Trophoblast cell (in vitro differentiated cells and primary cell): ENCODE results near the gene BACH2.

Experiments
- DNase-seq, 2 donors: peaks; one replicate each; pipeline ENCODE4 v3.0.0-alpha.2; 2016
- H2AFZ ChIP-seq: 2 replicates; pipeline ENCODE4 v1.6.1; 2013; ENCODE audit warnings: low read length, moderate library complexity, mild to moderate bottlenecking; ENCODE audit not compliant: insufficient read depth, poor library complexity
- H2AK5ac ChIP-seq: 2 replicates; pipeline ENCODE4 v1.6.1; 2013; ENCODE audit warnings: mild to moderate bottlenecking, low read length
- H2BK120ac ChIP-seq: 2 replicates; pipeline ENCODE4 v1.6.1; 2013; ENCODE audit warnings: low read length, mild to moderate bottlenecking, moderate library complexity; ENCODE audit not compliant: insufficient read depth, poor library complexity
- H2BK12ac ChIP-seq: 2 replicates; pipeline ENCODE4 v1.6.1; 2013; ENCODE audit warnings: mild to moderate bottlenecking, low read length, moderate library complexity
- H2BK5ac ChIP-seq: 2 replicates; pipeline ENCODE4 v1.6.1; 2013; ENCODE audit warnings: low read length, low read depth, moderate library complexity, mild to moderate bottlenecking; ENCODE audit not compliant: poor library complexity
- H3K14ac ChIP-seq: 2 replicates; pipeline ENCODE4 v1.6.1; 2013; ENCODE audit warnings: mild to moderate bottlenecking, low read length
- H3K18ac ChIP-seq: 2 replicates; pipeline ENCODE4 v1.6.1; 2013; ENCODE audit warnings: mild to moderate bottlenecking, low read length
- H3K23ac ChIP-seq: 2 replicates; pipeline ENCODE4 v1.6.1; 2013; ENCODE audit warnings: low read length
- H3K27ac ChIP-seq: 2 replicates; pipeline ENCODE4 v1.5.1; 2013; ENCODE audit warnings: low read depth, mild to moderate bottlenecking, inconsistent platforms, low read length, moderate library complexity
- H3K27me3 ChIP-seq: 2 replicates; pipeline ENCODE4 v1.6.1; 2013; ENCODE audit warnings: inconsistent platforms, mild to moderate bottlenecking, low read length, moderate library complexity; ENCODE audit not compliant: insufficient read depth
- H3K36me3 ChIP-seq, 2 experiments: 1 replicate in 1 of 2; 2 replicates in 1 of 2; pipeline ENCODE4 v1.6.1; 2013; ENCODE audit warnings: low read length in 2 of 2, mild to moderate bottlenecking in 2 of 2, moderate library complexity in 1 of 2; ENCODE audit not compliant: insufficient read depth in 2 of 2, control insufficient read depth in 1 of 2
- H3K4ac ChIP-seq: 2 replicates; pipeline ENCODE4 v1.6.1; 2013; ENCODE audit warnings: low read depth, mild to moderate bottlenecking, low read length, moderate library complexity
- H3K4me1 ChIP-seq, 2 experiments: 1 replicate in 1 of 2; 2 replicates in 1 of 2; pipeline ENCODE4 v1.6.1; 2013; ENCODE audit warnings: low read length in 2 of 2, mild to moderate bottlenecking in 2 of 2, moderate library complexity in 1 of 2; ENCODE audit not compliant: insufficient read depth in 2 of 2, control insufficient read depth in 1 of 2
- H3K4me2 ChIP-seq: 2 replicates; pipeline ENCODE4 v1.6.1; 2013; ENCODE audit warnings: inconsistent platforms, mild to moderate bottlenecking, low read length, moderate library complexity
- H3K4me3 ChIP-seq: 2 replicates; pipeline ENCODE4 v1.5.1; 2013; ENCODE audit warnings: mild to moderate bottlenecking, low read depth, low read length, inconsistent platforms
- H3K79me1 ChIP-seq: one replicate; pipeline ENCODE4 v1.6.1; 2013; ENCODE audit warnings: low read length
- H3K79me2 ChIP-seq: 2 replicates; pipeline ENCODE4 v1.6.1; 2013; ENCODE audit warnings: low read length, mild to moderate bottlenecking; ENCODE audit not compliant: control insufficient read depth, insufficient read depth, poor library complexity
- H3K9ac ChIP-seq: 2 replicates; pipeline ENCODE4 v1.6.1; 2013; ENCODE audit warnings: mild to moderate bottlenecking, low read length
- H3K9me3 ChIP-seq: 2 replicates; pipeline ENCODE4 v1.6.1; 2013; ENCODE audit warnings: low read depth, mild to moderate bottlenecking, control low read depth, inconsistent platforms, low read length; ENCODE audit not compliant: insufficient read depth
- H4K12ac ChIP-seq: 2 replicates; pipeline ENCODE4 v1.6.1; 2013; ENCODE audit warnings: low read depth, mild to moderate bottlenecking, low read length, moderate library complexity
- H4K8ac ChIP-seq: 2 replicates; pipeline ENCODE4 v1.6.1; 2013; ENCODE audit warnings: low read depth, mild to moderate bottlenecking, low read length, moderate library complexity
- H4K91ac ChIP-seq: one replicate; pipeline ENCODE4 v1.6.1; 2013; ENCODE audit warnings: low read depth, mild to moderate bottlenecking, low read length, moderate library complexity
- WGBS: extraction: QIAGEN DNeasy Blood & Tissue Kit; methylation state at CpG from one replicate; pipeline ENCODE4 v1.1.7; 2013; ENCODE audit warnings: missing lambda C conversion rate; ENCODE audit not compliant: insufficient read length, insufficient coverage; ENCODE audit errors: extremely low coverage; 5-methylcytosine and 5-hydroxymethylcytosine counted together

Gene BACH2

DNA sequence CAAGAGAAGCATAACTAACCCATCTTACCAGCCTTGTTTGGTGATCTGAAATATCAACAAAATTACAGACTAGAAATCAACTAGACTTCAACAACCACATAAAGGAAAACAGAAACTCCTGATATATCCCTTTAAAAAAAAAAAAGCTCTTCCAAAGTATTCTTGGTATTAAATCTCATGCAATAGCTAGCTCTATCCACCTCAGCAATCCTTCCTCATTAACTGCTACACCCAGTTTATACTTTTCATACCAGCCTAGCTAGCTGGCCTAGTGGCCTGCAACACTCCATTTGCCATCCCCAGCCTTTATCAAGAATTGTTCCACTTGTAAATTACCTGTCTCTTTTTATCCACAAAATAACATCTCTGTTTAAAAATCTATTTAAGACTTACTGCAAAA, 69.0 kb downstream of the BACH2 start:
- Histone ChIP-seq H2AK5ac (no peak overlapping the region), H3K36me3 (peaks cover 0 to 3% of the 10 kb centered on the region in 2 experiments), H2BK12ac (no peak overlapping the region), H3K4me2 (no peak overlapping the region), H3K27me3 (no peaks in the 10 kb centered on the region), H3K18ac (no peak overlapping the region), H4K91ac (no peak overlapping the region), H3K9me3 (peaks cover 3% of the 10 kb centered on the region), H4K8ac (no peak overlapping the region), H3K14ac (no peak overlapping the region), H2BK120ac (no peak overlapping the region), H3K23ac (no peak overlapping the region), H3K9ac (no peak overlapping the region), H4K12ac (no peak overlapping the region), H3K4me1 (peaks cover 5 to 10% of the 10 kb centered on the region in 2 experiments), H3K4ac (no peak overlapping the region), H3K4me3 (no peak overlapping the region), H3K79me1 (peaks cover 7% of the 10 kb centered on the region), H2BK5ac (no peak overlapping the region), H3K79me2 (no peaks in the 10 kb centered on the region), H2AFZ (no peak overlapping the region), H3K27ac (peak overlapping the region; percentile 55)
- no peak for DNase-seq

DNA sequence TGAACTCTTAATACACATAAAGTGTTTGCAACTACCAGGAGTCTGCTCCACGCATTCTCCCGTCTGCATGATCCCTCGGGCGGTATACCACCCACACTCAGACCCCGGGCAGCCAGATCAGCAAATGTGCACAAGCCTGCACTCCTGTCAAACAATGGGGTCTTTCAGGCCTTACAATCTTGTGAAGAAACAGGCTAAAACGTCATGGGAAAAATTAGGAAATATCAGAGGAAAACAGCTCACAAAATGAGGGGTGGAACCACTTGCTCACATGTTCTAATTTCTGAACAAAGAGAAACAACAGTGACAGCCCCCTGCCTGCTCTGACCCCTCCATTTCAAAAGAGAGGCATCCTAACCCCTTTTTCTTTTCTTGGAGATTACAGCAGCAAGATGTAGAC, 69.4 kb downstream of the BACH2 start:
- Histone ChIP-seq H3K14ac (peak overlapping the region; percentile 35), H4K91ac (no peak overlapping the region), H3K27ac (peak overlapping the region; percentile 59), H2BK120ac (no peak overlapping the region), H3K9me3 (peaks cover 4% of the 10 kb centered on the region), H3K4me3 (no peak overlapping the region), H2BK12ac (no peak overlapping the region), H2BK5ac (no peak overlapping the region), H3K9ac (no peak overlapping the region), H3K36me3 (peaks cover 0 to 3% of the 10 kb centered on the region in 2 experiments), H3K79me2 (no peaks in the 10 kb centered on the region), H3K4ac (no peak overlapping the region), H4K8ac (no peak overlapping the region), H2AFZ (no peak overlapping the region), H4K12ac (no peak overlapping the region), H3K4me2 (no peak overlapping the region), H2AK5ac (no peak overlapping the region), H3K27me3 (no peaks in the 10 kb centered on the region), H3K23ac (no peak overlapping the region), H3K18ac (no peak overlapping the region), H3K79me1 (peaks cover 7% of the 10 kb centered on the region), H3K4me1 (peaks cover 5 to 10% of the 10 kb centered on the region in 2 experiments)
- no peak for DNase-seq
- whole genome bisulfite sequencing = no CpG with 5 or more reads among the region's 6 CpGs

- no peaks in the 10 kb centered on the region for H3K79me2 ChIP-seq
- H2AK5ac ChIP-seq = peak overlapping the region; percentile 49
- H4K8ac ChIP-seq = no peak overlapping the region
- no peak overlapping the region for H3K4ac ChIP-seq
- H3K4me2 ChIP-seq = no peak overlapping the region
- H3K23ac ChIP-seq = no peak overlapping the region
- H3K4me3 ChIP-seq = no peak overlapping the region
- no peak overlapping the region for H3K9ac ChIP-seq
- H4K12ac ChIP-seq = no peak overlapping the region
- DNase-seq = no peak
- no peak overlapping the region for H3K27ac ChIP-seq
- H3K9me3 ChIP-seq = peaks cover 4% of the 10 kb centered on the region
- peaks cover 7% of the 10 kb centered on the region for H3K79me1 ChIP-seq
- H3K36me3 ChIP-seq = peaks cover 0 to 3% of the 10 kb centered on the region in 2 experiments
- H2BK5ac ChIP-seq = no peak overlapping the region
- WGBS = no CpG with 5 or more reads among the region's 2 CpGs
- H3K18ac ChIP-seq = peak overlapping the region; percentile 55
- no peak overlapping the region for H2AFZ ChIP-seq
- H2BK12ac ChIP-seq = peak overlapping the region; percentile 54
- H3K4me1 ChIP-seq = peaks cover 5 to 13% of the 10 kb centered on the region in 2 experiments
- no peak overlapping the region for H2BK120ac ChIP-seq
- no peaks in the 10 kb centered on the region for H3K27me3 ChIP-seq
- H4K91ac ChIP-seq = peak overlapping the region; percentile 26
- no peak overlapping the region for H3K14ac ChIP-seq
Observed at GRCh38 chr6:90226257-90226656, 70.4 kb downstream of the BACH2 start.

- Histone ChIP-seq H4K91ac (no peak overlapping the region), H2BK12ac (no peak overlapping the region), H3K4ac (no peak overlapping the region), H3K36me3 (peaks cover 0 to 3% of the 10 kb centered on the region in 2 experiments), H2BK120ac (no peak overlapping the region), H3K14ac (no peak overlapping the region), H2AK5ac (no peak overlapping the region), H4K12ac (no peak overlapping the region), H3K79me1 (peaks cover 10% of the 10 kb centered on the region), H3K4me3 (no peak overlapping the region), H3K9me3 (peaks cover 4% of the 10 kb centered on the region), H2AFZ (no peak overlapping the region), H2BK5ac (no peak overlapping the region), H3K27me3 (no peaks in the 10 kb centered on the region), H3K4me1 (peaks cover 3 to 4% of the 10 kb centered on the region in 2 experiments), H3K27ac (no peak overlapping the region), H3K23ac (no peak overlapping the region), H4K8ac (no peak overlapping the region), H3K4me2 (no peak overlapping the region), H3K9ac (no peak overlapping the region), H3K18ac (no peak overlapping the region), H3K79me2 (no peaks in the 10 kb centered on the region)
- WGBS = no CpG with 5 or more reads among the region's 1 CpG
- DNase-seq = no peak
Observed at GRCh38 chr6:90224196-90224595, 72.4 kb downstream of the BACH2 start.
